ENCODE measurements around the gene CHMP1A. TPM values are rescaled to one million over a fixed set of nuclear protein-coding genes. Genes with fewer than 3 reads are reported as not detected.

CHMP1A gene
- total and polyA plus RNA-seq, 2 of the 8 experiments (the other 6 are each of a cell fraction or from before 2014, with no cell fraction given): 64.4 to 75.8 TPM

GRCh38 chr16:89620406-89620841 lies 37.1 kb downstream of the CHMP1A start:
- Histone ChIP-seq H2BK5ac (ENCODE audit: low read depth, low read length) (no peak overlapping the region), H3K9ac (replicated peaks in 1 of 4; ENCODE audit: extremely low read depth in 1 of 4, low read depth in 3 of 4, low read length in 3 of 4) (no peak overlapping the region), H3K56ac (replicated peaks; ENCODE audit: insufficient read length, low read depth, low read length) (no peak overlapping the region), H2AFZ (ENCODE audit: low read length) (no peak overlapping the region), H4K20me1 (replicated peaks in 1 of 2; ENCODE audit: control insufficient read depth in 1 of 2, insufficient read depth in 2 of 2, low read length in 2 of 2) (no peaks in the 10 kb centered on the region), H3K36me3 (ENCODE audit: control insufficient read depth in 2 of 4, insufficient read depth in 4 of 4, low read length in 3 of 4) (no peaks in the 10 kb centered on the region), H3K4me3 (ENCODE audit: extremely low read depth in 1 of 4, insufficient read depth in 2 of 4, low read depth in 3 of 4, low read length in 4 of 4) (no peak overlapping the region), H4K91ac (replicated peaks; ENCODE audit: insufficient read length, low read length) (no peak overlapping the region), H2BK20ac (ENCODE audit: low read length) (no peak overlapping the region), H3K27me3 (replicated peaks in 1 of 4; ENCODE audit: control insufficient read depth in 3 of 4, extremely low read depth in 1 of 4, insufficient read depth in 3 of 4, low read length in 3 of 4) (peaks cover 0 to 15% (median 7%) of the 10 kb centered on the region in 4 experiments; a peak in 5 of 7 replicates), H3K23me2 (ENCODE audit: low read depth, low read length) (no peaks in the 10 kb centered on the region), H2BK12ac (ENCODE audit: low read depth, low read length) (no peak overlapping the region; the same call in 1 of the 2 replicates), H3K23ac (ENCODE audit: insufficient read length) (no peak overlapping the region), H2BK120ac (replicated peaks; ENCODE audit: low read depth, low read length) (no peak overlapping the region), H3K79me2 (ENCODE audit: control insufficient read depth in 1 of 2, insufficient read depth in 2 of 2, low read length in 2 of 2) (no peaks in the 10 kb centered on the region), H3K79me1 (ENCODE audit: low read depth, low read length) (no peaks in the 10 kb centered on the region), H3K4me2 (ENCODE audit: insufficient read depth in 1 of 2, low read depth in 2 of 2, low read length in 2 of 2) (no peak overlapping the region), H3K9me3 (ENCODE audit: insufficient read depth in 2 of 2, low read depth in 1 of 2, low read length in 1 of 2) (no peaks in the 10 kb centered on the region), H4K8ac (ENCODE audit: extremely low read depth, insufficient read depth, low read length) (peak overlapping the region; percentile 57), H3K18ac (ENCODE audit: extremely low read depth, low read length) (peak overlapping the region; percentile 13; the same call in 1 of the 2 replicates), H3K27ac (ENCODE audit: low read depth, low read length) (no peak overlapping the region), H2BK15ac (ENCODE audit: low read length) (peak overlapping the region; percentile 55; the same call in 1 of the 2 replicates), H4K5ac (ENCODE audit: insufficient read length, low read depth, low read length) (peak overlapping the region; percentile 25), H2AK5ac (ENCODE audit: low read depth, low read length) (no peak overlapping the region), H3K4ac (replicated peaks; ENCODE audit: insufficient read length, low read depth, low read length) (no peak overlapping the region), H3K14ac (ENCODE audit: insufficient read length) (no peak overlapping the region), H3K4me1 (replicated peaks in 1 of 4; ENCODE audit: control insufficient read depth in 3 of 4, insufficient read depth in 4 of 4, low read length in 3 of 4) (peaks cover 0 to 22% (median 6%) of the 10 kb centered on the region in 4 experiments; a peak in 6 of 7 replicates)
- CTCF ChIA-PET (ENCODE audit: partially characterized antibody): interaction anchor here (1.3 to 4.9 kb wide), 4 partner anchors 10 to 21 kb away, joined by 4 to 24 read pairs (median 8); no protein-coding TSS in a partner anchor
- WGBS, 2 experiments (ENCODE audit: extremely low coverage in 1 of 2, insufficient coverage in 1 of 2, insufficient read length in 1 of 2, insufficient replicate concordance in 2 of 2, low coverage in 1 of 2, low lambda C conversion rate in 2 of 2, missing lambda C conversion rate in 1 of 2): 85% methylated on average over 14 of the region's 16 CpGs; no CpG with 5 or more reads in 1 of the 2 experiments
- POLR2A ChIA-PET (ENCODE audit: partially characterized antibody): interaction anchor here (0.5 to 1.1 kb wide), 3 partner anchors 21 to 360 kb away, joined by 3 to 4 read pairs (median 3); no protein-coding TSS in a partner anchor
- no peak for FAIRE-seq
- no peak for DNase-seq (ENCODE audit: low read depth in 1 of 2, low spot score in 2 of 2)
- TF ChIP-seq TAF1 (IDR thresholded peaks at IDR 0.05; ENCODE audit: low read depth, low read length) (no peak), TEAD4 (IDR thresholded peaks at IDR 0.05; ENCODE audit: low read depth, low read length) (no peak)

All from H1 (cell line).